GM04503 (cell line): ENCODE results near the gene APLP1.
"Not testable (repeated sequence)": the region's sequence is repeated elsewhere in the genome, so short reads cannot be mapped to it uniquely, and the experiment has no call there.

Experiments
- DNase-seq: peaks from one replicate; pipeline ENCODE4 v3.0.0-alpha.2; 2012; ENCODE audit warnings: low read depth

Gene APLP1

DNA sequence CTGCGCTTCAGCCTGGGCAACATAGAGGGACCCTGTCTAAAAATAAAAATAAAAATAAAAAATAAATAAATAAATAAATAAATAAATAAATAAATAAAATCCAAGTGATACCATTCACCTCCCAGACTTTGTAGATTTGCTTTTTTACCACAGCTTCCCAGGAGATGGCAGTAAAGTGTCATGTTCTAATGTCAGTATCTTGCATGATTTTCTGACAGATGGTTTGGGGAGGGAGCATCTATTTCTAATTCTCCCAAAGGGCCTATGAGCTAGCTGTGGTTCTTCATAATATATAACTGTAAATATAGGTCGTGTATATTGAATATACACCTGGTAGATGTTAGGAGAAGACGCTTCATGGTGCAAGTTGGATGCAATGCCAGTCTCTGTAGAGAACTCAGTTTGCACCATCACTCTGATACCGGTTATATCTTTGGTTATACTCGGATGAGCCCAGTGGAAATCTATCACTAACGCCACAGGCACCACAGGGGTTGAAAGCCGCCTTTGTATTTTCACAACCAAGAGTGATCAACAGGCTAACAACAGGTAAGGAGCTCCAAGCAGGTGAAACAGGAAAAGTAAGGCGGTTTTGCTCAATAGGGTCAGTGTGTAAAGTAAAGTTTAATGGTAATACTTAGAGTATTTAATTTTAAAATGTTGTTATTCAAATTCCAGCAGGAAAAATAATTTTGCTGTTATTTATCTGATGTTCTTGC lies 13.9 kb downstream of the APLP1 start:
- DNase-seq, result peak; percentile 53

DNA sequence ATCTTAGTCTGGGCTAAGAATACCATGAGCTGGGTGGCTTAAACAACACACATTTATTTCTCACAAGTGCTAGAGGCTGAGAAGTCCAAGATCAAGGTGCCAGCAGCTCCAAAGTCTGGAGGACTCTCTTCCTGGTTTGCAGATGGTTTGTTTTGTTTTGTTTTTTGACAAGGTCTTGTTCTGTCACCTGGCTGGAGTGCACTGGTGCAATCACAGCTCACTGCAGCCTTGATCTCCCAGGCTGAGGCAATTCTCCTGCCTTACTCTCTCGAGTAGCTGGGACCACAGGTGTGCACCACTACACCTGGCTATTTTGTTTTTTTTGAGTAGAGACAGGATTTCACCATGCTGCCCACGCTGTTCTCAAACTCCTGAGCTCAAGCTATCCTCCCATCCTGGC lies 15.5 kb downstream of the APLP1 start:
- DNase-seq, result no peak

DNA sequence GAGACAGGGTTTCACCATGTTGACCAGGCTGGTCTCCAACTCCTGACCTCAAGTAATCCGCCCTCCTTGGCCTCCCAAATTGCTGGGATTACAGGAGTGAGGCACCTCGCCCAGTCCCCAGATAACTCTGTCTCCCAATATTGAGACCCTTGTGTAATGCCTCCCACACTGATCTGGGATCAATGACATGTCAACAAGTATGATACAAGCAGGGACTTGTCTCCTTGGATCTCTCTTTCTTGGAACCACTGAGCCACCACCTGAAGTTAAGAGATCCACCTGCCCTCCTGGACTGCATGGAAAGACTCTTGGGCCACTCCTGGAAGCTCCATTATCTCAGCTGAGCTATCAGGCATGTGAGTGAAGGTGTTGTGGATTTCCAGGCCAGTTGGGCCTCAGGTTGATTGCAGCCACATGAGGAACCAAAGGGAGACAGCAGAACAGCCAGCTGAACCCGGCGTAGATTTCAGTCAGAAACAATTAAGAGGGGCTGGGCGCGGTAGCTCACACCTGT lies 16.9 kb downstream of the APLP1 start:
- no peak for DNase-seq

DNA sequence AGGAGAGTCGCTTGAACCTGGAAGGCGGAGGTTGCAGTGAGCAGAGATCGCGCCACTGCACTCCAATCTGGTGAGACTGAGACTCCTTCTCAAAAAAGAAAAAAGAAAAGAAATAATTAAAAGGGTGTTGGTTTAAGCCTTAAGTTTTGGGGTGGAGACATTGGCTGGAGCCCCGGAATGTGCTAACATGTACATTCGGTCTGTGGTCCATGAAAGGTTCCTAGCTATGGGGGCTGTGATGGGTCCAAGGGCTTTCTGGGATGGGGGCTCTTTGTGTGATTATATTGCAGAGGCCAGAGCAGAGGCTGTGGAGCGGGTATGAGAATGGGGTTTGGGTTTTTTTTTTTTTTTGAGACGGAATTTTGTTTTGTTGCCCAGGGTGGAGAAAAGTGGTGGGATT lies 17.5 kb downstream of the APLP1 start:
- no peak for DNase-seq

DNA sequence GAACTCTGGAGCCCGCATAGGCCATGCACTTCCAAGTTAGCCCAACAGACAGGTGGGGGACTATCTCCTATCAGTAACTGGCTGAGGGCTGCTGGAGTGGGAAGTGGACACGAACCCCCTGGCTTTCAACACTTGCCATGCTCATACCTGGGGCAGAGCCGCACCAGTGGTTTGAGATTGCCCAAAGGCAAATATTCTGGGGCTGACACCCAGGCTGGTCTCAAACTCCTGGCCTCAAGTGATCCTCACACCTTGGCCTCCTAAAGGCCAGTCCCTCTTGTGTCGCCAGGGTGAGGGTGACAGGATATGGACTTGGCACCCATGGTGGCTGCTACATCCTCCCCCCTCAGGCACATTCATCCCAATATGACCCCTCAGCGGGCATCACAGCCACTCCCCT lies 18.8 kb downstream of the APLP1 start:
- no peak for DNase-seq

DNA sequence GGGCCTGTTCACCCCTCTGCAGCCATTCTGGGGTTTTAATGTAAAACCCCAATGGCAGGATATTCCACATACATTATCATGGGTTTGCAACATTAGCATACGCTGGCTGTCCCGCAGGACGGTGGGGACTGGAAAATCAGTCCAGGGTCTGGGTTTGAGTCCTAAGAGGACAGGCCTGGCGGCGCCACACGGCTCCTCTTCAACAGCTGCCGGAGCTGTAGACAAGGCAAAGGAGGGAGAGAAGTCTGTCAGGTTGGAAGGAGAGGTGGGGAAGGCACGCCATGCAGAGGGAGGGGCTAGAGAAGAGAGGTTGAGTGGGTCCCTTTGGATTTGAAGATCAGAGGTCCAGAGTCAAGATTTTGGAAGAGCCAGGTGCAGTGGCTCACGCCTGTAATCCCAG lies 20.0 kb downstream of the APLP1 start:
- DNase-seq, result no peak

DNA sequence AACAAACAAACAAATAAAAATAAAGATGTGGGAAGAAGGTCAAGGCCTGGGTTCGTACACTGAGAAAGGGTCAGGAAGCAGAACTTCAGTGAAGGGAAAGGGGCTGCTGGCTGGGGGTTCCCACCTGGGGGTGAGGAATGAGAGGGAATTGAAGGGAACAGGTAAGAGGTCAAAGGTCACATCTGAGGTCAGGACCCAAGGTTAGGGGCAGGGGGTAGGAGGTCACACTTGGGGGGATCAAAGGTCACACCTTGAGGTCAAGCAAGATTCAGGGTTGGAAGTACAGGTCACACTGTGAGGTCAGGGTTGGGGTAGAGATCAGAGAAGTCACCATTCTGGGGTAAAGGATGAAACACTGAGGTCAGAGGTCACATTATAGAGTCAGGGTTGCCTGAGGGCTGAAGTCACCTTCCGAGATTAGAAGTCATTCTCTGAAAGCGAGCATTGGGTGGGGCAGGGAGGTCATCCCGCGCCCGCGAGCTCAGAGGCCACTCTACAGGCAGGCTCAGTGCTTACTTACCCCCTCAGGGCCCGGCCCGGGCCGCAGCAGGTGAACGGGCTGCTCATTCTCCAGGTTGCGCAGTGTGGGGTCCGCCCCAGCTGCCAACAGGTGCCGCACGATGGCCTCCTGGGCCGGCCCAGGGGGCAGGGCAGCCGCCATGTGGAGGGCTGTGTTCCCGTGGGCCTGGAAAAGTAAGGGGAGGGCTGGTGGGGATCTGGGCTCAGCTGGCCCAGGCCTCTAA lies 21.2 kb downstream of the APLP1 start:
- no peak for DNase-seq

DNA sequence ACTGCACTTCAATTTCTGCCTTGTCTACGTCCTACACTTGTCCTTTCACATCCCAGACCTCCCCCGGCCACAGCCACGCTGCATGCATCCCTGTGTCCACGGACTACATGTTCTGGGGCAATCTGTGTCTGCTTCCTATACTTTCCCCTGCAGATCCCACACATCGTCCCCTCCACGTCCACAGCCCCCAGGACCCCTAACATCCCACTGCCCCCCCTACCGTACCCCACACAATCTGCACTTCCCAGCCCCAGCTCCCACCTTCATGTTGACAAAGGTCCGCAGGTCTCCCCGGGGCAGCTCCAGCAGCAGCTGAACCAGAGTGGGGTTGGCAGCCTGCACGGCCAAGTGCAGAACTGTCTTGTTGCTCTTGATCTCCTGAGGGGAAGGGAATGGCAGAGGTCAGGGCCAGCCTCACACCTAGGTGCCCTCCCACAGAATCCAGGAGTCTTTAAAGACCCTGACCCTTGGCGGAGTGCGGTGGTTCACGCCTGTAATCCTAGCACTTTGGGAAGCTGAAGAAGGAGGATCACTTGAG lies 21.8 kb downstream of the APLP1 start:
- DNase-seq, result no peak

DNA sequence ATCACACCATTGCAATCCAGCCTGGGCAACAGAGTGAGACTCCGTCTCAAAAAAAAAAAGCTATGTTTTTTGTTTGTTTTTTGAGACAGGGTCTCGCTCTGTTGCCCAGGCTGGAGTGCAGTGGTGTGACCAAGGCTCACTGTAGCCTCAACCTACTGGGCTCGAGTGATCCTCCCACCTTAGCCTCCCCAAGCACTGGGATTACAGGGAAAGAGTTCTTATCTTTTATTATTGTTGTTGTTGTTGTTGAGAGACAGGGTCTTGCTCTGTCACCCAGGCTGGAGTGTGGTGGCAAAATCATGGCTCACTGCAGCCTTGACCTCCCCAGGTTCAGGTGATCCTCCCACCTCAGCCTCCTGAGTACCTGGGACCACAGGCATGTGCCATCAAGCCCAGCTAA lies 23.4 kb downstream of the APLP1 start:
- DNase-seq, result not testable (repeated sequence)

DNA sequence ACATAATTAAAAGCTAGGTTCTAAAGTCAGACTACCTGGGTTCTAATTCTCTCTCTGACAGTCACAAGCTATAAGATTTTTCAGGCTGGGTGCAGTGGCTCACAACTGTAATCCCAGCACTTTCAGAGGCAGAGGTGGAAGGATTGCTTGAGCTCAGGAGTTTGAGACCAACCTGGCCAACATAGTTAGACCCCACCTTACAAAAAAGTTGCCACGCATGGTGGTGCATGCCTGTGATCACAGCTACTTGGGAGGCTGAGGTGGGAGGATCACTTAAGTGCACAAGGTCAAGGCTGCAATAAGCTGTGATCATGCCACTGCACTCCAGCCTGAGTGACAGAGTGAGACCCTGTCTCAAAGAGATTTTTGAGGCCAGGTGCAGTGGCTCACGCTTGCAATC lies 26.0 kb downstream of the APLP1 start:
- DNase-seq, result no peak

DNA sequence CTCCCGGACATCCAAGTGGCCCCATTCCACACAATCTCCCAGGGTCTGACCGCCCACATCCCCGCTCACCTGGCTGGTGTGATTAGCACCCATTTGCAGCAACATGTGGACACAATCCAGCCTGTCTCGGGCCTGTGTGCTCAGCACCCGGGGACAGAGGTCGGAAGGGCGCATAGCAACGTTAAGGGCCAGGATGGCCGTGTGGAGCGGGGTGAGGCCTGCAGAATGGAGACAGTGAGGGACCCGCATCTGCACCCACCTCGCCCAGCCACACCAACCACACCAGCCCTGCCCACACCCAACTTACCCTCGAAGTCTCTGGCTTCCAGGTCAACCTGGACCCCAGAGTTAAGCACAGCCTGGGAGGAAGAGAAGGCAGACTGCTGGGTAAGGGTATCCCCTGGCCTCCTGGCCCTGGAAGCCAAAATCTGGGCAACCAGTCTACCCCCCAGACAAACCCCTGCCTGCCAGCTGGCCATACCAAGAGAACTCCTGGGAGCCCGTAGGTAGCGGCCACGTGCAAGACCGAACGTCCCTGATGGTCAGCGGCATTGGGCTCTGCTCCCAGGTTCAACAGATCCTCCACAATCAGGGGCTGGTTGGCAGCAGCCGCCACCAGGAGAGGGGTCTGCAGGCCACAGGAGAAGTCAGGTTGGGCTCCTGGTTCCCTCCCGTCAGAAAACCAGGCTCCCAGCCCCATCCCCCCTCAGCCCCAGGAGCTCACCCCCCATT lies 27.7 kb downstream of the APLP1 start:
- no peak for DNase-seq

DNA sequence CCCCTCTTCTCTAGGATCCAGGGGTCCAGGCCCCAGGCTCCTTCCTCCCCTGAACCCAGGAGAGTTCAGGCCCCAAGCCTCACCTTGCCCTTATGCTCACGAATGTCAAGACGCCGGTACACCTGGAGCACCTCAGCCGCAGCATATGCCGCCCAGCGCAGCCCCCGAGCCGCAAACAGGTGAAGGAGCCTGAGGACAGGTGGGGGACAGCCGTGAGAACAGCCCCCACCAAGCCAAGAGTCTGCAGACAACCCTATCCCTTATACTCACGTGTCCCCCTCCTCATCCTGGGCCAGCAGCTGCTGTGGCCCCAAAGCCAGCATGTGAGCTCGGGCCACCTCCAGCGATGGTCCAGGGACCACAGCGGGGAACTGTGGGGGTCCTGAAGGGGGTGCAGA lies 28.3 kb downstream of the APLP1 start:
- no peak for DNase-seq

DNA sequence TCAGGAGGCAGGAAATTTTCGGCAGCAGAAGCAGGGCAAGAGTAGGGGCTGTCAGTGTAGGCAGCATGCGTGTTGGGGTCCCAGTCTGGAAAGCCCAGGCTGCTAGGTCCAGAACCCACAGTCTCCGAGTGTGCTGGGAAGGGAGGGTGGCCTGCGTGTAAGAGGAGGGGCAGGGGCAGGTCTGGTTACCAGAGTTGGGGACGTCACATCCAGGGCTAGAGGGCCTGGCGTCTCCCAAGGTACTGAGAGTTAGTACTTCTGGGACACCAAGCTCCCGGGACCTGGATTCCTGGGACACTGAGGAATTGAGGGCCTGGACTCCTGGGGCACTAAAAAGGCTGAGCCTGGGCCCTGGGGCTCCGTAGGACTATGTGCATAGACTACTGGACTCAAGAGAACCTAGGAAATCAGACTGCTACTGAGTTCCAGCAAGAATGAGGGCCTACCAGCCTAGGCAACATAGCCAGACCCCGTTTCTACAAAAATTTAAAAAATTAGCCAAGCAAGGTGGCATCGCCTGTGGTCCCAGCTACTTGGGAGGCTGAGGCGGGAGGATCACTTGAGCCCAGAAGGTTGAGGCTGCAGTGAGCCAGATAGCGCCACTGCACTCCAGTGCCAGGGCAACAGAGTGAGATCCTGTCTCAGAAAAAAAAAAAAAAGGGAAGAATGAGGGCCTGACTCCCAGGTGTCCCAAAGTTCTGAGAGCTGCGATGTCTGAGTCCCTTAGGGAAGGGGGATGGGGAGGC lies 29.5 kb downstream of the APLP1 start:
- no peak for DNase-seq

DNA sequence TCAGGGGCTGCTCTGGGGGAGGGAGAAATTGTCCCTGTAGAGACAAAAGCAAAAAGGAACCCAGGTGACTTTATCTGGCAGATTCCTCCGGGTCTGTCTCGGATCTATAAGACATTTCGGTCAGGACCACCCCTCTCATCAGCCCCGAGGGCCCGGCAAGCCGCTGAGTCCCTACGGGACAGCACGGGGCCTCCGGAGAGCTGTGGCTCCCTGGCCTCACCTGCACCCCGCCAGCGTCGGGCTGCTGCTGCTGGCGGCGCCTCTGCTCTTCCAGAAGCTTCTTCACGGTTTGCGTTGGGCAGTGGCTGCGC lies 30.1 kb downstream of the APLP1 start:
- no peak for DNase-seq

DNA sequence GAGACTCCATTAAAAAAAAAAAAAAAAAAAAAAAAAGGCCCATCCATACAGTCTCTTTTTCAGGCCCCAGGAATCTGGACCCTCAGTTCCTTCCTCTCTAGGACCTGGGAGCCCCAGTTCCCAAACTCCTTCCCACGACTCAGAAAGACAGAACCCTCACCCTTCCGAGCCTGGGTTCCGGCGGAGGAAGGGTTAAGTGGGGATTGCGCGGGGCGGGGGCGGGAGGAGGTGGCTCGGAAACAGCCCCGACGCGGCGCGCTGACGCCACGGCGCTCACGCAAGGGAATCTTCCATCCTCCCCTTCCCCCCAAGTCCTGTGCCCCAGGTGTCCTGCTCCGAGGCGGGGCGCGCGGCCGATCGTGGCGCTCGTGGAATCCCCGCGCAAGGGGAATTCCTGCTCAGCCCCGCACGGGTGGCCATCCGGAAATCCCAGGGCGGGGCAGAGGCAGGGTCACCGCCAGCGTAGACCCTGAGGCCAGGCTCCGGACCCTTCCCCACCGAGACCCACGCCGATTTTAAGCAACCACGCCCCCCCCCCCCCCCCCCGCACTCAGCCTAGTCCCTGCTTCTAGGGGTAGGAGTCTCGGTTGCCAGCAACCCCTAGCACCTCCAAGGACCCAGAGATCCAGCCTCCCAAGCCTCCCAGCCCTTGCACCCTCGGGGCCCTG lies 31.3 kb downstream of the APLP1 start:
- DNase-seq, result no peak

DNA sequence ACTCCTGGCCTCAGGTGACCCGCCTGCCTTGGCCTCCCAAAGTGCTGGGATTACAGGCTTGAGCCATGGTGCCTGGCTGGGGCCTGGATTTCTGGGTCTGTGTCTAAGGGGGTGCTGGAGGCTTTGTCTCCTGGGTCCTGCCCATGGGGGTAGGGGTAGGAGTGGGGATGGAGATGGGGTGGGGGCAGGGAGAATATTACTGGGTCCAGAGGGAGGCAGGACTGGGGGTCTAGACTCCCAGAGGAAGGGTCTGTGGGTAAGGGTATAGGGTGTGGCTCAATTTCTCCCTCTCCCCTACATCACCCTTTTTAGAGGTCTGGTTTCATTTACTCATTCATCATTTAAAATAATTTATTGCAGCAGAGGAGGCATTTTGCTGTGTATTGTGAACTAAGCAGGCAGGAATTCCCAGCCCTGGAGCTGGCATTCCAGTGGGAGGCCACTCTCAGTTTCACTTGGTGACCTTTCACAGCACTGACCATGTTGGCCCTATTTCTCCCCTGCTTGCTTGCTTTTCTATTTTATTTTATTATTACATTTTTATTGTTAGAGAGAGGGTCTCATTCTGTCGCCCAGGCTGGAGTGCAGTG lies 32.8 kb downstream of the APLP1 start:
- peak; percentile 57 for DNase-seq

DNA sequence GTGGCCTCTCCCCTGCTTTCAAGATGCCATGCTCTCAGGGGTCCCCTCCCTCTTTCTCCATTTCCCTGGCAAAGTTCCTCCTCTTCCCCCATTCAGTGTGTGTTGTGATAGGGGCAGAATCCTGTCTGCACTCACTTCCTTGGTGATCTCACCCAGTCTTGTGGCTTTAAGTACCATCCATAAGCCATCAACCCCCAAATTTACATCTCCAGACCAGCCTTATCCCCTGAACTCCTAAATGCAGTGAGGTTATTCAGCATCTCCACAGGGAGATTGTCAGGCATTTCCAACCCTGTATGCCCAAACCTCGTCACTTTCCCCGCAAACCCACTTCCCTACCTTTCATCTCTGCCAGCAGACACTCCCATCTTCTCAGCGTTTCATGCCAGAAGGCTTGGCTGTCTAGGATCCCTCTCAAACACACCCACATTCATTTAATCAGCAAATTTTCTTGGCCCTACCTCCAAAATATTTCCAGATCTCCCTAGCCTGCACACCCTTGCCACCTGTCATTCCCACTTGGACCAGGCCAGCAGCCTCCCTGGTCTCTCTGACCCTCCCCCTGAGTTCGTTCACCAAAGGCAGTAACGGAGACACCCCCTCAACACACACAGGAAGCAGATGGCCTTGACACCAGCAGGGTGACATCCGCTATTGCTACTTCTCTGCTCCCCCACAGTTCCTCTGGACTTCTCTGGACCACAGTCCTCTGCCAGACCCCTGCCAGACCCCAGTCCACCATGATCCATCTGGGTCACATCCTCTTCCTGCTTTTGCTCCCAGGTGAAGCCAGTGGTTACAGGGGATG lies 33.7 kb downstream of the APLP1 start, which contains the start of gene HCST:
TSS of gene HCST (plus strand) at position 676 of the 808 bp plus-strand sequence. CDS start at position 741, 65 bp downstream.
- DNase-seq, result peak; percentile 76

DNA sequence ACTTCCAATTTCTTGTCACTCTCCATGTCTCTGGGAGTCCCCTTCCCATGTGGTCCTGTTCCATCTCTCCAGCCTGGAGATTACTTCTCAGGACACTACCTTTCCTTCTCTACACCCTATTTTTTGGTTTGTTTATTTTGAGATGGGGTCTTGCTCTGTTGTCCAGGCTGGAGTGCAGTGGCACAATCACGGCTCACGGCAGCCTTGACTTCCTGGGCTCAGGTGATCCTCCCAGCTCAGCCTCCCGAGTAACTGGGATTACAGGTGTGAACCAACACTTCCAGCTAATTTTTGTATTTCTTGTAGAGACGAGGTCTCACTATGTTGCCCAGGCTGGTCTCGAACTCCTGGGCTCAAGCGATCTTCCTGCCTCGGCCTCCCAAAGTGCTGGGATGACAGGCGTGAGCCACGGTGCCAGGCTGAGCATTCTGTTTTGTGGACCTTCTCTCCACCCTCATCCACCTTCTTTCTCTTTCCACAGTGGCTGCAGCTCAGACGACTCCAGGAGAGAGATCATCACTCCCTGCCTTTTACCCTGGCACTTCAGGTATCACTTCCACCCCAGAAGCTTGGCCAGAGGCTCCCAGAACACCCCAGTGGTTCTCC lies 34.6 kb downstream of the APLP1 start:
- DNase-seq, result no peak

DNA sequence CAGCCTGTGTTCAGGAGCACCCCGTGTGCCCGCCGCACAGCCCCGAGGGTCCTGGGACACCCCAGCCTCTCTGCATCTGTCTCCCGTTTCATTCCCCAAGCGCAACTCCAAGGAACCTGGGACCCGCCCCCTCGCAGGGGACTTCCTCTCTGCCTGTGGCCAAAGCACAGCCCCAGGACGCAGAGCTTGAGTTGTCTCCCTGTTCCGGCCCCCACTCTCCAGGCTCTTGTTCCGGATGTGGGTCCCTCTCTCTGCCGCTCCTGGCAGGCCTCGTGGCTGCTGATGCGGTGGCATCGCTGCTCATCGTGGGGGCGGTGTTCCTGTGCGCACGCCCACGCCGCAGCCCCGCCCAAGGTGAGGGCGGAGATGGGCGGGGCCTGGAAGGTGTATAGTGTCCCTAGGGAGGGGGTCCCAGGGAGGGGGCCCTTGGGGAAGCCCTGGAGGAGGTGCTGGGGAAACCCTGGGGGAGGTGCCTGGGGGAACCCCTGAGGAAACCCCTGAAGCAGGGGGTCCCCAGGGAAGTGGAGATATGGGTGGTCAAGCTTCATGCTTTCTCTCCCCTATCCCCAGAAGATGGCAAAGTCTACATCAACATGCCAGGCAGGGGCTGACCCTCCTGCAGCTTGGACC lies 35.3 kb downstream of the APLP1 start:
- DNase-seq, result no peak
